BE2C (cell line): Measurements from ENCODE around the gene CLCN7.

Experiments used
- DNase-seq: peaks from one replicate; pipeline ENCODE4 v3.0.0-alpha.2; 2020
- H3K27me3 ChIP-seq: fragments of 250-450 bp; sonication (Bioruptor Pico); 2 replicates; pipeline ENCODE4 v1.5.1; 2020; ENCODE audit warnings: mild to moderate bottlenecking
- H3K36me3 ChIP-seq: fragments of 250-450 bp; sonication (Bioruptor Pico); 2 replicates; pipeline ENCODE4 v1.5.1; 2020; ENCODE audit warnings: mild to moderate bottlenecking
- H3K4me1 ChIP-seq: fragments of 250-450 bp; sonication (Bioruptor Pico); 2 replicates; pipeline ENCODE4 v1.5.1; 2020
- H3K4me3 ChIP-seq: 2 replicates; pipeline ENCODE4 v1.5.1; 2011; ENCODE audit warnings: low read depth, low read length
- H3K9me3 ChIP-seq: fragments of 250-450 bp; sonication (Bioruptor Pico); 2 replicates; pipeline ENCODE4 v1.5.1; 2020
- CTCF ChIP-seq: IDR thresholded peaks from 2 replicates; pipeline ENCODE4 v1.5.1; 2012; ENCODE audit warnings: mild to moderate bottlenecking, low read depth, low read length

CLCN7 gene

GRCh38 chr16:1450218-1450617 is 24.6 kb downstream of the CLCN7 start:
- Histone ChIP-seq H3K36me3 (peaks cover 37% of the 10 kb centered on the region), H3K27me3 (no peaks in the 10 kb centered on the region), H3K4me3 (no peak overlapping the region), H3K9me3 (no peaks in the 10 kb centered on the region), H3K4me1 (no peaks in the 10 kb centered on the region)
- peak; percentile 22 for TF ChIP-seq CTCF
- DNase-seq: no peak

DNA sequence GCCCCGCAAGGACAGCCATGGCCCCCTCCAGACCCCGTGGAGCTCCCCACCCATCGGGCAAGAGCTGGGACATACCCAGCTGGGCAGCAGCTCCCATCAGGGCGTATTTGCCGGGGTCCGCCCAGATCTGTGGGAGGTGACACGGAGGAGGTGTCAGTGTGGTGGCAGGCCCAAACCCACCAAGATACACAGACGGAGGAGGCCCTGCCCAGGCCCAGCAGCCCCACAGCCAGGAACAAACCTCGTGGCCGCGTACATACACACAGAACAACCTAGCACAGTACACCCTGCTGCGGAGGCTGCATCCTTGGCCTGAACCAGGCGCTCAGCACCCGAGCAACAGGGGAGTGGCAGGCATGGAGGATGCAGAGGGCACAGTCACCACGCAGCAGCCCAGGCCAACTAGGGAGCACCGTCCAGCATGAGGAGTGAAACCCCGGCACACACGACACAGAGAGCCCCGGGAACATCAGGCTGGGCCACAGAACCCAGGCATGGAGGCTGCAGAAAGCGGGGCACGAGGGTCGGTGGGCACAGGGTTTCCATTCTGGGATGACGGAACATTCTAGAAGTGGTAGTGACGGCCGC is 25.5 kb downstream of the CLCN7 start:
- Histone ChIP-seq H3K27me3 (no peaks in the 10 kb centered on the region), H3K4me1 (no peaks in the 10 kb centered on the region), H3K4me3 (no peak overlapping the region), H3K9me3 (no peaks in the 10 kb centered on the region), H3K36me3 (peaks cover 37% of the 10 kb centered on the region)
- no peak for DNase-seq
- no peak for TF ChIP-seq CTCF

DNA sequence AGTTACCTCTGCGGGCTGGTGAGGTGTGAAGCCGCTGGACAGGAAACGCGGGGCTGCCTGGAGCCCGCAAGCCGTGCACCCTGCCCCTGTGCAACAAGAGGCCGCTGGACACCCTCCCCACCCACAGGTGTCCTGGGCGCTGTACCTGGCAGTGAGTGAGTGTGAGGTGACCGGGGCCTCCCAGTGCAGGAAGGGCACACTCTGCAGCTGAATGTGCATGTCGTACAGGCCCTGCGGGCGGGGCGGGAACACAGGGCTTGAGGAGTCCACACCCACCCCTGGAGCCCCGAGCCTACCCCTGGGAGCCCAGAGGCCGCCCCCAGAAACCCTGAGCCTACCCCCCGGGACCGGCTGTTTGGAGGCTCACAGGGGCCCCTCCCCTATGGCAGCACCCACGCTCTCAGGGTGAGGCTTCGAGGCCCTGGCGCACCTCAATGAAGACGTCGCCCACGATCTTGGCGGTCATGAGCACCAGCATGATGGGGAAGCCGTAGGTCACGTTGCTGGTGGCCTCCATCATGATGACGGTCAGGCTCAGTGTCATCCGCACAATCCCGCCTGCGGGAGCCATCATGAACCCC is 26.2 kb downstream of the CLCN7 start:
- TF ChIP-seq CTCF: no peak
- H3K4me1 ChIP-seq: no peaks in the 10 kb centered on the region
- no peak overlapping the region for H3K4me3 ChIP-seq
- no peaks in the 10 kb centered on the region for H3K27me3 ChIP-seq
- H3K9me3 ChIP-seq: no peaks in the 10 kb centered on the region
- DNase-seq: no peak
- H3K36me3 ChIP-seq: peaks cover 36% of the 10 kb centered on the region

DNA sequence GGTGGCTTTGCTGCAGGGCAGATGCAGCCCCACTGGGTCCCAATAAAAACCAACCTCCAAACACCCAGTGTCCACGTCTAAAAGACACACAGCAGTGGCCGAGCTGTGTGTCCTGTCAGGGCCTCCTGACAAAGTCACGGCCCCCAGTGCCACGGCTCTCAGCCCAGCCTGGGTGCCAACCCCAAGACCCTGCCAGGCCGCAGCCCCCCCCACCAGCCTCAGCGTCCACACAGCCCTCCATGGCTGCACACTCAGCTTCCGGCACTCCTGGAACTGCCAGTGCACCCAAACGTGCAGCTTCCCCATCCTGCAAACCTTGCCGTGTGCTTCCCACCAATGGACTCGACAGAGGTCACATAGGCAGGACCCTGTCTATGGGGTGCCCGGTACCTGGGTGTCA is 26.9 kb downstream of the CLCN7 start:
- Histone ChIP-seq H3K4me1 (no peaks in the 10 kb centered on the region), H3K9me3 (no peaks in the 10 kb centered on the region), H3K4me3 (no peak overlapping the region), H3K36me3 (peaks cover 31% of the 10 kb centered on the region), H3K27me3 (no peaks in the 10 kb centered on the region)
- no peak for DNase-seq
- TF ChIP-seq CTCF: no peak

DNA sequence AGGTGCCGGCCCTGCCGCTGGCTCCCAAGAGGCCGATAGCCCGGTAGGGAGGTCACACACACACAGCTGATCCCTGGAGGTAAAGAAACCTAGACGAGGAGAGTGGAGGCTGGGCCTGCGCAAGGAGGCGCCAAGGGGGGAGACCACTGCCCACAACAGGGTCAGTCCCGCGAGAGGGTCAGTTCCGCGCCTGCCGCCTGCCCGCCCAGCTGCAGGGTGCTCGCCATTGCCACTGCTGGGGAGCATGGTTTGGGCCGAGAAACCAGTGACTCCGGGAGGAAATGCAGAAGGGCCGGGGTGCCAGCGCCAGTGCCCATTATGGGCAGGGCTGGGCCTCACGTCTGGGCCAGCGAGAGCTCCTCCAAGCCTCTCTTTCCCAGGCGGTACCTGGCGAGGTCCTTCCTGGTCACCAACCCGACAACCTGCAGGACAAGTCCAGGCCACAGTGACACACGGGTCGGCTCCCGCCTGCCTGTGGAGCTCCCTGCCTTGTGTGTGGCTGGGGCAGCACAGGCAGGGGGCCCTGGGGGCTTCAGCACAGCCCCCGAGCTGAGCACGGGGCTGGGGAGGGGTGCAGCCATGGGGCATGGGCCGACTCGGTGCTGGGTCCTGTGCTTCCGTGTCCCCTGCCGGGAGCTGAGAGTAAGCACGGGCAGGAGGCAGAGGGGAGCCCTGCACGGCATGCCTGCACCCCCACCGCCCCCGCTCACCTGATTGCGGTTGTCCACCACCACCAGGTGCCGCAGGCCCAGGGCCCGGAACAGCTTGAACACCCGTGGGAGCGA is 28.3 kb downstream of the CLCN7 start:
- Histone ChIP-seq H3K36me3 (peaks cover 19% of the 10 kb centered on the region), H3K27me3 (no peaks in the 10 kb centered on the region), H3K9me3 (no peaks in the 10 kb centered on the region), H3K4me3 (no peak overlapping the region), H3K4me1 (no peaks in the 10 kb centered on the region)
- no peak for TF ChIP-seq CTCF
- DNase-seq: no peak

- H3K36me3 ChIP-seq: peaks cover 17% of the 10 kb centered on the region
Measured at GRCh38 chr16:1445518-1446203, 29.2 kb downstream of the CLCN7 start.

More at GRCh38 chr16:1445518-1446203, 29.2 kb downstream of the CLCN7 start:
- no peak for DNase-seq
- no peaks in the 10 kb centered on the region for H3K27me3 ChIP-seq
- no peak overlapping the region for H3K4me3 ChIP-seq
- H3K9me3 ChIP-seq: no peaks in the 10 kb centered on the region
- H3K4me1 ChIP-seq: no peaks in the 10 kb centered on the region
- TF ChIP-seq CTCF: no peak
